ENCODE data around the gene CHRNE.

Gene CHRNE

DNA sequence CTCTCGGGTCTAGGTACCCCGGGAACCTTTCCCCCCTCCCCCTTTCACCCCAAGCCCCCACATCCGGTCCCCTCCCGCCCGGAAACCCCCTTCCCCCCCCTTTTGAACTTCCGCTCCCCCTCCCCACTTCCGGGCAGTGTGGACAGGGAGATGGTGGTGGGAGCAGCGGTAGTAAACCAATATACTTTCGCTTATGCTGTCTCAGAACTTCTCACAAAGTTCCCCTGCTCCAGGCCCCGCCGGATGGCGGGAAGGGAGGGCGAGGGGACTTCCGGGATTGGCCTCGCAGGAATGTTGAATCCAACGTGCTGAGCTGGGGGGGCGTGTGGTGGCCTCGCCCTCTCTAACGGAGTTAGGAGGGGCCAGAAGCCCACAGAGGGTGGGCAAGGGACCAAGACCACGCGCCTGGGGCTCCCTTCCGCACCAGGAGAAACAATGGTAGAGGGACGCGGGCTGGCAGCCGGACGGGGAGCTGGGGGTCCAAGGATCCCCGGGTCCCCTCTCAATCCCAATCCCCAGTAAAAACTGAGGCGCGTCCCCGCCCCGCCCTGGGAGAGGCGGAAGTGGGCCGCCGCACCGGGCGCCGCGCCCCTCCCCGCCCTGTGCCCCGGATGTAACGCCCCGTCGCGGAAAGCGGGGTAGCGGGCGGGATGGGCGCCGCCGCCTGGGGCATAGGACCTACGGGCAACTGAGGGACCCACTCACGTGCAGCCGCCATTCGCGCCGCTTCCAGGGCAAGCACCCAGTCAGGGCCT lies 44.7 kb upstream of the CHRNE start:
- H3K9me3 ChIP-seq (replicated peaks in 1 of 11): no peaks in the 10 kb centered on the region
- peak overlapping the region; percentile 90 to 99 (median 98) for H3K4me2 ChIP-seq
- peak overlapping the region; percentile 85 to 100 (median 98) for H3K4me3 ChIP-seq
- peaks cover 46 to 57% (median 55%) of the 10 kb centered on the region in 11 experiments for H4K20me1 ChIP-seq
- H3K9ac ChIP-seq: peak overlapping the region; percentile 91 to 100 (median 99)
- H3K27ac ChIP-seq: peak overlapping the region; percentile 90 to 99 (median 98)
- peaks cover 45 to 53% (median 51%) of the 10 kb centered on the region in 11 experiments for H3K36me3 ChIP-seq
- no peak for TF ChIP-seq Cebpa-rat (IDR thresholded peaks at IDR 0.05)
- H3K27me3 ChIP-seq: no peaks in the 10 kb centered on the region
- H3K4me1 ChIP-seq: peaks cover 55 to 69% (median 65%) of the 10 kb centered on the region in 10 experiments

DNA sequence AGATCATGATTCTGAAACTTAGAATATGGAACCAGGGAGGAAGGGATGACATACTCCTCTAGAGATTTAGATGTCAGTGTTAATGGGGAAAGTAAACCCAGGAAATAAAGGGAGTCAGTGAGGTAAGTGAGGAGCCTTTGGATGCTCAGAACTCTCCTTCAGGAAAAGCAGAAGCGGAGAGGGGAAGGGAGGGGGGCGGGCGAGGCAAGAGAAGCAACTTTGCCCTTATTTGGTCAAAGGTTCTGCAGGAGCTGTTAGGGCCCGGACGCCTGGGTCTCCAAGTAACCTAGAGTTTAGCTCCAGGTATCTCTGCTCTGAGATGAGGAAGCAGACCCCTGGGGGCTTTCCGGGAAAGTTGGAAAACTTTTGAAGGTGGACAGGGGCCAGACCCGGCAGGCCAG lies 44.1 kb upstream of the CHRNE start:
- no peaks in the 10 kb centered on the region for H3K27me3 ChIP-seq
- peak overlapping the region in 10 of 11 experiments; percentile 93 to 99 (median 98); a peak in 21 of 22 replicates for H3K27ac ChIP-seq
- peaks cover 49 to 59% (median 57%) of the 10 kb centered on the region in 11 experiments for H3K36me3 ChIP-seq
- no peaks in the 10 kb centered on the region for H3K9me3 ChIP-seq (replicated peaks in 1 of 11)
- peaks cover 51 to 63% (median 61%) of the 10 kb centered on the region in 11 experiments for H4K20me1 ChIP-seq
- H3K4me1 ChIP-seq: peaks cover 55 to 69% (median 66%) of the 10 kb centered on the region in 10 experiments
- H3K4me3 ChIP-seq: peak overlapping the region; percentile 85 to 100 (median 98)
- TF ChIP-seq Cebpa-rat (IDR thresholded peaks at IDR 0.05): no peak
- peak overlapping the region; percentile 90 to 99 (median 98) for H3K4me2 ChIP-seq
- H3K9ac ChIP-seq: peak overlapping the region; percentile 91 to 100 (median 99)

DNA sequence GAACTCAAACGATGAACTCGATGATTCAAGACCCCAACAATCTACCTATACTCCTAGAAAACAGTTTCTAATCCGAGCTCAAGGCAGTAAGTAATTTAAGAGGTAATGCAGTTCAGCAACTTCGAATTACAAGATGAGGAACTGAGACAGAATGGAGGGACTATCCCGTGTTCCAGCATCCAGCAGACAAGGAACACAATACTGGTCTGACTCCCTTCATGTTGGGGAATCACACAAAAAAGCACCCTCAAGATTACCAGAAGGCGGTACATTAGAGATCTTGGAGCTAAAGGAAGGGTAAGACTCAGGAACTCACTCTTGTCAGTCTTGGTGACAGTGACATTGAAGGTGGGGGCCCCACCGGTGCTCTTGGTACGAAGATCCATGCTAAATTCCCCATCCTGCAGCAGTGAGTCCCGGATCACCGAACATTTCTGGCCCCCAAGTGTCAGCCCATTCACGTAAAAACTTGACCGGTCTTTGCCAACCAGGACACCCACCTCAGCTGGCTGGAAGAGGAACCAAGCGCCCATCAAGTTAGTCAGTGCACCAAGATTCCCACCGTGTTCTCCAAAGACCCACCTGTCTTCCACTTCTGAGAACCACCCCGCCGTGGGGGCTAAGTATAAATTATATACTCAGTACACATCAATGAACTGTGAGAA lies 43.5 kb upstream of the CHRNE start:
- H3K9ac ChIP-seq: peak overlapping the region; percentile 91 to 100 (median 99)
- H3K4me2 ChIP-seq: peak overlapping the region; percentile 90 to 99 (median 98)
- peaks cover 54 to 69% (median 66%) of the 10 kb centered on the region in 11 experiments for H4K20me1 ChIP-seq
- H3K27ac ChIP-seq: peak overlapping the region in 10 of 11 experiments; percentile 93 to 99 (median 98); a peak in 20 of 22 replicates
- H3K27me3 ChIP-seq: no peaks in the 10 kb centered on the region
- peaks cover 55 to 69% (median 66%) of the 10 kb centered on the region in 10 experiments for H3K4me1 ChIP-seq
- no peak for TF ChIP-seq Cebpa-rat (IDR thresholded peaks at IDR 0.05)
- peaks cover 49 to 65% (median 59%) of the 10 kb centered on the region in 11 experiments for H3K36me3 ChIP-seq
- H3K9me3 ChIP-seq (replicated peaks in 1 of 11): no peaks in the 10 kb centered on the region
- peak overlapping the region; percentile 85 to 100 (median 98) for H3K4me3 ChIP-seq

DNA sequence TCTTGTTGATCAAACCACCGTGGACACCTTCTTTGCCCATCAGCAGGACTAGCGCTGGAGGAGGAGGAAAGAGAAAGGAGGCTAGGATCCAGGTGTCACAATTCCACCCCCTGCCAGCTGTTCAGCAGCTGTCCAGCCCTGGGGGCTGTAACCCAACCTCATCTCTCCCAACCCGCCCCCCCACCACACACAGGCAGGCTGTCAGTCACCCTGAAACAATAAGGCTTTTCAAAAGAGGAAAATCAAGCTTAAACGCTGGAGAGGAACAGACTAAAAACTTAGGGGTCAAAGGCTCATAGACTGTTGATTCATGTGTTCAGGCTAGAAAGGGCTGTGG lies 43.0 kb upstream of the CHRNE start:
- no peak for TF ChIP-seq Cebpa-rat (IDR thresholded peaks at IDR 0.05)
- peaks cover 54 to 74% (median 70%) of the 10 kb centered on the region in 11 experiments for H4K20me1 ChIP-seq
- H3K9me3 ChIP-seq (replicated peaks in 1 of 11): no peaks in the 10 kb centered on the region
- H3K4me3 ChIP-seq: peak overlapping the region; percentile 85 to 100 (median 98)
- peak overlapping the region in 10 of 11 experiments; percentile 70 to 99 (median 98); a peak in 16 of 22 replicates for H3K27ac ChIP-seq
- H3K36me3 ChIP-seq: peaks cover 49 to 65% (median 59%) of the 10 kb centered on the region in 11 experiments
- H3K4me1 ChIP-seq: peaks cover 54 to 69% (median 66%) of the 10 kb centered on the region in 10 experiments
- H3K4me2 ChIP-seq: peak overlapping the region; percentile 90 to 99 (median 98)
- H3K27me3 ChIP-seq: no peaks in the 10 kb centered on the region
- H3K9ac ChIP-seq: peak overlapping the region; percentile 91 to 100 (median 99)

DNA sequence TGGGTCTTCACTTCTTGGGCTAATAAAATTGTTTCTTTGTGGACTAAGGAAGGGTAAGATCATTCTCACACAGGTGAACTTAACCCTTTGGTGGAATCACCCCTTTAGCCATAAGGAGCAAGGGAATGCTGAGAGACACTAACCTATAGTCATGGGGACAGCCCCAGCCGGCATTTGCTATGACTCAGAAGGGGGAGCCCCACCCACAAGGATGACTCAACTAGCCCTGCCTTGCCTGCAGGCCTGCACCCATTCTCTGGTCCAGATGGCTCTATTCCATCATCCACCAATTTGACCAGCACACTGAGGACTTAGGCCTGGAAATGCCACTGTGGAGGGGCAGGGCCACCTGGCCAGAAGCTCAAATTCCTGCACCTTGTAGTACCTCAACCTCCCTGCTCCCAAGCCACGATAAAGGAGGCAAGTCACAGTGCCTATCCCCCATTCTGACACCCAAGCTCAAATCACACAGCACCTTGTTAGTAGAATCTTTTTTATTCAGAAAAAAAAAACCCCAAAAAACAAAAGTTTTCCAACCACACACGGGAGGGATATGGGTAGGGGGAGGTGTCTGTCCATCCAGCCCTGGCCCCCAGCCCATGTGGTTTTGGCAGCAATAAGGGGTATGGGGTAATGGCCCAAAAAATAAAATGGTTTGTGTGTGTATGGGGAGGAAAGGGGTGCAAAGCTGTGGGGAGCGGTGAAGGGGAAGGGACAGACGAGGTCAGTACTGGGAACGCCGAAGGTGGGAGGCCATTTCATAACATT lies 42.5 kb upstream of the CHRNE start:
- no peaks in the 10 kb centered on the region for H3K27me3 ChIP-seq
- peaks cover 48 to 63% (median 60%) of the 10 kb centered on the region in 10 experiments for H3K4me1 ChIP-seq
- TF ChIP-seq Cebpa-rat (IDR thresholded peaks at IDR 0.05): no peak
- no peaks in the 10 kb centered on the region for H3K9me3 ChIP-seq (replicated peaks in 1 of 11)
- peak overlapping the region; percentile 90 to 99 (median 98) for H3K4me2 ChIP-seq
- H4K20me1 ChIP-seq: peaks cover 54 to 79% (median 70%) of the 10 kb centered on the region in 11 experiments
- peaks cover 49 to 65% (median 59%) of the 10 kb centered on the region in 11 experiments for H3K36me3 ChIP-seq
- H3K9ac ChIP-seq: peak overlapping the region; percentile 91 to 100 (median 99); a peak in 21 of 22 replicates
- H3K4me3 ChIP-seq: peak overlapping the region; percentile 85 to 100 (median 98); a peak in 19 of 20 replicates
- H3K27ac ChIP-seq: peak overlapping the region; percentile 30 to 99 (median 61); a peak in 20 of 22 replicates

DNA sequence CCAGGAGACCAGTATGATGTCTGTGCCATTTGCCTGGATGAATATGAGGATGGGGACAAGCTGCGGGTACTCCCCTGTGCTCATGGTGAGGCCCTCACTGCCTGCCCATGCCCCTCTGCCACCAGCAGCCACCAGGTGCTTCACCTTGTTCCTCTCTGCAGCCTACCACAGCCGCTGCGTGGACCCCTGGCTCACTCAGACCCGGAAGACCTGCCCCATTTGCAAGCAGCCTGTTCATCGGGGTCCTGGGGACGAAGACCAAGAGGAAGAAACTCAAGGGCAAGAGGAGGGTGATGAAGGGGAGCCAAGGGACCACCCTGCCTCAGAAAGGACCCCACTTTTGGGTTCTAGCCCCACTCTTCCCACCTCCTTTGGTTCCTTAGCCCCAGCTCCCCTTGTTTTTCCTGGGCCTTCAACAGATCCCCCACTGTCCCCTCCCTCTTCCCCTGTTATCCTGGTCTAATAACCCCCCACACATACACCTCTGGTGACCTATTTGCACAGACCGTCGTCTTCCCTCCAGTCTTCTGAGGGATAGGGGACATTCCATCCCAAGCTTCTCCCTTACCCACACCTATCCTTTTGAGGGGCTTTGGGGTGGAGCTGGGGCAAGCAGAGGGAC lies 41.8 kb upstream of the CHRNE start:
- peaks cover 45 to 61% (median 57%) of the 10 kb centered on the region in 10 experiments for H3K4me1 ChIP-seq
- peaks cover 49 to 65% (median 59%) of the 10 kb centered on the region in 11 experiments for H3K36me3 ChIP-seq
- peak overlapping the region; percentile 85 to 100 (median 98); a peak in 19 of 20 replicates for H3K4me3 ChIP-seq
- peak overlapping the region; percentile 91 to 100 (median 99) for H3K9ac ChIP-seq
- peak overlapping the region; percentile 30 to 99 (median 59); a peak in 21 of 22 replicates for H3K27ac ChIP-seq
- H3K9me3 ChIP-seq (replicated peaks in 1 of 11): no peaks in the 10 kb centered on the region
- no peak for TF ChIP-seq Cebpa-rat (IDR thresholded peaks at IDR 0.05)
- peak overlapping the region; percentile 90 to 99 (median 98) for H3K4me2 ChIP-seq
- peaks cover 54 to 79% (median 70%) of the 10 kb centered on the region in 11 experiments for H4K20me1 ChIP-seq
- H3K27me3 ChIP-seq: no peaks in the 10 kb centered on the region

DNA sequence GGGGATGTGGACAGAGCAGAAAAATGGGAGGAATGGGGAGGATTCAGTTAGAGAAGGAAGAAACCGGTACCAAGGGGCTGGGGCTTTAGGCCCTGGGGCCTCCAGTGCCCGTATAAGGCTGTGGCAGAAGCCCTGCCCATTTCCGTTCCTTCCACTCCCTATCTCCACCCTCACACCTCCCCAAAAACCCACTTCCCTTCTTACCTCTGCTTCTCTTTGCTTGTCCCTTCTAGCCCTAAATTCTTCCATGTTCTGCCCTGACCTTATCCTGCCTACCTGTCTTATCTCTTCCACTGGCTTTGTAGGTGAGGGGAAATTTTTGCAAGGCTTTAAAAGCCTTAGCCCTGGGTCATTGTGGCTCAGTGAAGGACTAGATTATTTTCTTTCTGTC lies 41.3 kb upstream of the CHRNE start:
- no peak for TF ChIP-seq Cebpa-rat (IDR thresholded peaks at IDR 0.05)
- peak overlapping the region; percentile 85 to 100 (median 98); a peak in 19 of 20 replicates for H3K4me3 ChIP-seq
- peak overlapping the region; percentile 91 to 100 (median 99) for H3K9ac ChIP-seq
- peak overlapping the region; percentile 90 to 99 (median 98) for H3K4me2 ChIP-seq
- H3K9me3 ChIP-seq (replicated peaks in 1 of 11): no peaks in the 10 kb centered on the region
- no peaks in the 10 kb centered on the region for H3K27me3 ChIP-seq
- peaks cover 54 to 83% (median 70%) of the 10 kb centered on the region in 11 experiments for H4K20me1 ChIP-seq
- H3K4me1 ChIP-seq: peaks cover 46 to 61% (median 58%) of the 10 kb centered on the region in 10 experiments
- H3K36me3 ChIP-seq: peaks cover 49 to 65% (median 59%) of the 10 kb centered on the region in 11 experiments
- H3K27ac ChIP-seq: peak overlapping the region; percentile 30 to 99 (median 59); a peak in 21 of 22 replicates

All from BLaER1 treated with 17β-estradiol and CSF1 and Interleukin-3, amounts not matched to agents 10 nM and 100 nM (cell line).